Keratinocyte (primary cell): ENCODE data around the gene MMD. TPM values are rescaled to one million over a fixed set of nuclear protein-coding genes. Genes with fewer than 3 reads are reported as not detected.

Experiments used
- DNase-seq: peaks from one replicate; pipeline ENCODE4 v3.0.0-alpha.2; 2011; ENCODE audit warnings: low read depth, missing footprints, low spot score
- FAIRE-seq: peaks from 2 replicates; lab custom pipeline; 2011; peaks lifted over from hg19 to GRCh38; lab: Jason Lieb, UNC
- H2AFZ ChIP-seq: 2 replicates; pipeline ENCODE4 v1.6.0; 2012; ENCODE audit warnings: low read length, control low read depth, inconsistent platforms; ENCODE audit not compliant: control insufficient read depth
- H3K27ac ChIP-seq: 2 replicates; pipeline ENCODE4 v1.5.1; 2011; ENCODE audit warnings: low read length; ENCODE audit not compliant: control insufficient read depth, insufficient read depth
- H3K27me3 ChIP-seq: 3 replicates; pipeline ENCODE4 v1.6.0; 2011; ENCODE audit warnings: low read length; ENCODE audit not compliant: control insufficient read depth, insufficient read depth; ENCODE audit errors: extremely low read depth
- H3K36me3 ChIP-seq, 2 experiments: 2 replicates in 1 of 2; 3 replicates in 1 of 2; pipeline ENCODE4 v1.5.1; 2011; ENCODE audit warnings: low read length in 2 of 2, mild to moderate bottlenecking in 1 of 2; ENCODE audit not compliant: control insufficient read depth in 2 of 2, insufficient read depth in 2 of 2; ENCODE audit errors: extremely low read depth in 1 of 2
- H3K4me1 ChIP-seq: 3 replicates; pipeline ENCODE4 v1.5.1; 2011; ENCODE audit warnings: low read length; ENCODE audit not compliant: control insufficient read depth, insufficient read depth; ENCODE audit errors: extremely low read depth
- H3K4me2 ChIP-seq: 3 replicates; pipeline ENCODE4 v1.6.0; 2011; ENCODE audit warnings: low read depth, low read length; ENCODE audit not compliant: control insufficient read depth, insufficient read depth; ENCODE audit errors: extremely low read depth
- H3K4me3 ChIP-seq, 3 experiments: fragments of 200-600 bp in 1 of 3; sonication (generic) in 1 of 3; 2 replicates in 2 of 3; 3 replicates in 1 of 3; pipeline ENCODE4 v1.5.1; 2011 to 2016; ENCODE audit warnings: low read length in 3 of 3, mild to moderate bottlenecking in 3 of 3, control low read depth in 2 of 3, inconsistent platforms in 1 of 3, low read depth in 1 of 3, mixed read lengths in 1 of 3, mixed run types in 1 of 3, moderate library complexity in 1 of 3; ENCODE audit not compliant: control insufficient read depth in 2 of 3, insufficient read depth in 2 of 3; ENCODE audit errors: extremely low read depth in 1 of 3
- H3K79me2 ChIP-seq: 2 replicates; pipeline ENCODE4 v1.6.0; 2012; ENCODE audit warnings: low read length; ENCODE audit not compliant: control insufficient read depth, insufficient read depth
- H3K9ac ChIP-seq: 3 replicates; pipeline ENCODE4 v1.6.0; 2011; ENCODE audit warnings: low read length; ENCODE audit not compliant: control insufficient read depth, insufficient read depth; ENCODE audit errors: extremely low read depth
- H3K9me1 ChIP-seq: 3 replicates; pipeline ENCODE4 v1.6.0; 2011; ENCODE audit warnings: low read length; ENCODE audit not compliant: control insufficient read depth, insufficient read depth; ENCODE audit errors: extremely low read depth
- H3K9me3 ChIP-seq: 2 replicates; pipeline ENCODE4 v1.5.1; 2012; ENCODE audit warnings: low read depth, low read length; ENCODE audit not compliant: control insufficient read depth
- H4K20me1 ChIP-seq: 3 replicates; pipeline ENCODE4 v1.6.0; 2011; ENCODE audit warnings: low read length; ENCODE audit not compliant: control insufficient read depth, insufficient read depth; ENCODE audit errors: extremely low read depth
- EZH2 ChIP-seq: IDR thresholded peaks from one replicate; pipeline ENCODE4 v1.6.1; 2012; ENCODE audit warnings: inconsistent platforms, mild to moderate bottlenecking, low read length, moderate library complexity
- dilution Hi-C: fragments of 300-500 bp; cut with MboI; formaldehyde crosslinking; loops from one replicate; pipeline ENCODE4 v1.7.0; 2020; ENCODE audit warnings: low sequenced_read_pairs; ENCODE audit not compliant: extremely low pct_ligation_motif_present
- polyA plus RNA-seq, 5 experiments: library from polyadenylated mRNA; depleted of rRNA in 3 of 5; stranded (reverse) in 3 of 5; stranded (forward) in 1 of 5; unstranded in 1 of 5; fragments of >200 nt; gene quantifications; 1 replicate in 1 of 5; 2 replicates in 3 of 5; 3 replicates in 1 of 5; pipeline versions ENCODE4 v1.2.1 to v1.2.3, GENCODE V29; 2011 to 2012; ENCODE audit warnings: missing spikeins in 2 of 5, low read depth in 1 of 5, low replicate concordance in 1 of 5
- TF ChIP-seq, protein P1 (sequence below), 3 experiments: IDR thresholded peaks in 1 of 3; conservative IDR thresholded peaks in 1 of 3; optimal IDR thresholded peaks in 1 of 3; 2 replicates in 2 of 3; 3 replicates in 1 of 3; pipeline versions ENCODE3 to v1.5.1; 2011; ENCODE audit warnings: low read length in 3 of 3, mild to moderate bottlenecking in 3 of 3, moderate library complexity in 2 of 3, control low read depth in 1 of 3, inconsistent platforms in 1 of 3; ENCODE audit not compliant: insufficient read depth in 2 of 3; ENCODE audit errors: extremely low read depth in 1 of 3

MMD gene
- polyA plus RNA-seq, 1 donor (not counting 4 experiments of a cell fraction or from before 2014, with no cell fraction given): 6.4 TPM

DNA sequence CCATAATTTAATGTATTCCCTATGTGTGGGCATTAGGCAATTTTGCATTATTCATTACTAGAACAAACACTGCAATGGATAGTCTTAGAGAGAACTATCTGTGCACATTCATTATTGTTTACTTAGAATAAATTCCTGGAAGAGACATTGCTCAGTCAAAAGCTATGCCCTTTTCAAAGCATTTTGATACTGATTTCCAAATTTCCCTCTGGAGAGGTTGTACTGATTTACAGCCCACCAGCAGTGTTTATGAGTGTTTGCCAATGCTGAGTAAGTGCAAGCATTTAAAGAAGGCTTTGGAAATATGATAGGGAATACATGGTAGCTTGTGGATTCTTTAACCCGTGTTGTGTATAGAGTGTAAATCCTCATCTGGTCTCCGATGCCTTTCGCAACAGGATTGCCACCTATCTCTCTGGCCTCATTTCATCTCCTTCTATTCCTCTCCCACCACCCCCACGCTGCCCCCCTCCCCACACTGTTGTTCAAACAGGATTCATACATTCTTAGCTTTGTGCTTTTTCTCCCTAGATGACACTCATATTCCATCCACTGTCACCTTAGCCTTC is 33.4 kb upstream of the MMD start:
- TF ChIP-seq, protein P1, sequence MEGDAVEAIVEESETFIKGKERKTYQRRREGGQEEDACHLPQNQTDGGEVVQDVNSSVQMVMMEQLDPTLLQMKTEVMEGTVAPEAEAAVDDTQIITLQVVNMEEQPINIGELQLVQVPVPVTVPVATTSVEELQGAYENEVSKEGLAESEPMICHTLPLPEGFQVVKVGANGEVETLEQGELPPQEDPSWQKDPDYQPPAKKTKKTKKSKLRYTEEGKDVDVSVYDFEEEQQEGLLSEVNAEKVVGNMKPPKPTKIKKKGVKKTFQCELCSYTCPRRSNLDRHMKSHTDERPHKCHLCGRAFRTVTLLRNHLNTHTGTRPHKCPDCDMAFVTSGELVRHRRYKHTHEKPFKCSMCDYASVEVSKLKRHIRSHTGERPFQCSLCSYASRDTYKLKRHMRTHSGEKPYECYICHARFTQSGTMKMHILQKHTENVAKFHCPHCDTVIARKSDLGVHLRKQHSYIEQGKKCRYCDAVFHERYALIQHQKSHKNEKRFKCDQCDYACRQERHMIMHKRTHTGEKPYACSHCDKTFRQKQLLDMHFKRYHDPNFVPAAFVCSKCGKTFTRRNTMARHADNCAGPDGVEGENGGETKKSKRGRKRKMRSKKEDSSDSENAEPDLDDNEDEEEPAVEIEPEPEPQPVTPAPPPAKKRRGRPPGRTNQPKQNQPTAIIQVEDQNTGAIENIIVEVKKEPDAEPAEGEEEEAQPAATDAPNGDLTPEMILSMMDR (optimal IDR thresholded peaks at IDR 0.05 in 1 of 3, IDR thresholded peaks at IDR 0.05 in 1 of 3, conservative IDR thresholded peaks at IDR 0.05 in 1 of 3; ENCODE audit: extremely low read depth in 1 of 3, insufficient read depth in 2 of 3, low read length in 3 of 3): no peak
- no peak for TF ChIP-seq EZH2
- no peak for DNase-seq

DNA sequence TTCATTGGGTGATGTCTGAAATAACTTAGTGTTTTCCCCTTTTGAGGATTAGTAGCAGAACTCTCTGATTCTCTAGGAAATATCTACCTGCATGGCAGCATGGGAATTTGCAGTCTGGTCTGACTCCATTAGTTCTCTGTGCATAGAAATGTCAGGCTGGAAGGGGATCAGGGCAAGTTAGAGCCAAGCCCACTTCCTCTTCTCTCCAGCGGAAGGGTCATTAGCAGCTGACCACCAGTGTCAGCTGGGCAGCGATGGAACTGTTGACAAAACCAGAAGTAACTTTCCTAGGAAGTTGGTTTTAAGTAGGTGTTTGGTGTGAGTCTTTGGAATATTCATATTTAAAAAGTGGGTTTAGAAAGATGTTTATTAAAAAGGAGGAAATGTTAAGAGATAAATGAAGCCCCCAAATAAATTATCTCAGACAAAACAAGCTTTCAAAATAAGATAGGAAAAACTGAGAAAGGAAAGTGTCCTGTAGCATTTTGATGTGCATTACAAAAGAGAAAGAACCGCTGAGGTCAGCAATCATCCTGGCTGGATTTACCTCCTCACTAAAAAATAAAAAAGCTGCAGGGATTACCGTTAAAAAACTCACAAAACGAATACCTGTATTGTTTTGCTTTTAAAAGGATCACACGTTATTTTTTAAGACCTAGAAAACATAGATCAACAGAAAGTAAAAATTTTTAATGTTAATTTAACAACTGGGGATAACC is 32.4 kb upstream of the MMD start:
- DNase-seq: no peak
- dilution Hi-C loops: no loop called here
- H3K9me1 ChIP-seq: no peaks in the 10 kb centered on the region
- no peak for FAIRE-seq
- H3K4me3 ChIP-seq: no peak overlapping the region
- no peaks in the 10 kb centered on the region for H3K9me3 ChIP-seq
- no peaks in the 10 kb centered on the region for H3K36me3 ChIP-seq
- no peak overlapping the region for H2AFZ ChIP-seq
- no peak overlapping the region for H3K27ac ChIP-seq
- H3K27me3 ChIP-seq: no peaks in the 10 kb centered on the region
- H3K9ac ChIP-seq: no peak overlapping the region
- no peak overlapping the region for H3K4me2 ChIP-seq
- no peaks in the 10 kb centered on the region for H3K79me2 ChIP-seq
- no peaks in the 10 kb centered on the region for H4K20me1 ChIP-seq
- no peak for TF ChIP-seq EZH2
- TF ChIP-seq, protein P1 (optimal IDR thresholded peaks at IDR 0.05 in 1 of 3, IDR thresholded peaks at IDR 0.05 in 1 of 3, conservative IDR thresholded peaks at IDR 0.05 in 1 of 3; ENCODE audit: extremely low read depth in 1 of 3, insufficient read depth in 2 of 3, low read length in 3 of 3): no peak
- H3K4me1 ChIP-seq: peaks cover 14% of the 10 kb centered on the region

More for the DNA sequence above, 33.4 kb upstream of the MMD start:
- Histone ChIP-seq H2AFZ (no peak overlapping the region), H4K20me1 (no peaks in the 10 kb centered on the region), H3K4me1 (peaks cover 20% of the 10 kb centered on the region), H3K4me2 (no peak overlapping the region), H3K9me1 (no peaks in the 10 kb centered on the region), H3K79me2 (no peaks in the 10 kb centered on the region), H3K9me3 (no peaks in the 10 kb centered on the region), H3K27me3 (no peaks in the 10 kb centered on the region), H3K4me3 (no peak overlapping the region), H3K27ac (no peak overlapping the region), H3K36me3 (no peaks in the 10 kb centered on the region), H3K9ac (no peak overlapping the region)
- dilution Hi-C loops: no loop called here
- no peak for FAIRE-seq
